Measurements from ENCODE around the gene GPR161. TPM values are rescaled to one million over a fixed set of nuclear protein-coding genes. Genes with fewer than 3 reads are reported as not detected.

The GPR161 gene
- total and polyA plus RNA-seq, 2 donors (not counting 1 experiment from before 2014, with no cell fraction given) = 0.07 to 0.22 TPM

DNA sequence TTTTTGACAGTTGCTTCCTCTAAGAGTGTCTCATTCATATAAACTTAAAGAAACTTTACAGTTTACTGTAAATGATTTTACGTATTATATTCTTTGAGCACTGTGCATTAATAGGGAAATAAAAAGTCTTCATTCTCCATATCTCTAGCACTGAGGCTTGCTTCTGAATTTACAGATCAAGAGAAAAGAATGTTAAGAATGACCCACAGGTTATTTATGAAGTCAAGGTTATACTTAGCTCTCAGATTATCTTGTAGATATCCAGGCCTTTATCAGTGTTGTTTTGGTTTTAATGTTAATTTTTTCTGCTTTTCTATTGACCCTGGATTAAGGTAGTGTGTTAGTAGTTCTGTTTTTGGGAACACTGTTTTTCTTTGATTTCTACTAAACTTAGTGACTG is 91.4 kb downstream of the GPR161 start:
- no peak overlapping the region for H3K27ac ChIP-seq (ENCODE audit: low read length in 2 of 2)
- ATAC-seq (ENCODE audit: low read depth) (no peak), DNase-seq (no peak)
- H3K36me3 ChIP-seq (replicated peaks in 1 of 2; ENCODE audit: control extremely low read depth in 1 of 2, control insufficient read depth in 1 of 2, extremely low read depth in 1 of 2, insufficient read depth in 2 of 2, low read length in 1 of 2) = peaks cover 10 to 26% of the 10 kb centered on the region in 2 experiments
- no peak overlapping the region for H3K4me2 ChIP-seq (replicated peaks; ENCODE audit: low read depth, low read length, poor library complexity, severe bottlenecking)
- H3K9me3 ChIP-seq (ENCODE audit: control extremely low read depth in 1 of 3, control insufficient read depth in 2 of 3, insufficient read depth in 1 of 3, low read length in 2 of 3) = no peaks in the 10 kb centered on the region
- H3K4me1 ChIP-seq (ENCODE audit: control insufficient read depth in 2 of 2, insufficient read depth in 2 of 2, low read length in 2 of 2) = no peaks in the 10 kb centered on the region
- no peak overlapping the region for H2AFZ ChIP-seq (ENCODE audit: insufficient read depth, low read depth, low read length, poor library complexity, severe bottlenecking)
- intact Hi-C loops (cut with micrococcal nuclease) = no loop called here
- no peak overlapping the region for H3K4me3 ChIP-seq (ENCODE audit: control extremely low read depth in 1 of 5, extremely low read depth in 1 of 5, insufficient read depth in 1 of 5, low read depth in 2 of 5, low read length in 4 of 5)
- H3K79me2 ChIP-seq (ENCODE audit: control insufficient read depth, insufficient read depth, low read length) = no peaks in the 10 kb centered on the region
- no peak overlapping the region for H3K9ac ChIP-seq (ENCODE audit: low read length)
- Mint-ChIP-seq H3K27ac (no peak overlapping the region), H3K4me1 (no peaks in the 10 kb centered on the region), H3K4me3 (no peak overlapping the region), H3K9me3 (ENCODE audit: insufficient read depth) (no peaks in the 10 kb centered on the region), H3K27me3 (no peaks in the 10 kb centered on the region)
- ChIA-PET POLR2A (no interaction called here), CTCF (no interaction called here)
- no peaks in the 10 kb centered on the region for H3K27me3 ChIP-seq (replicated peaks in 1 of 4; ENCODE audit: control extremely low read depth in 1 of 4, control insufficient read depth in 3 of 4, insufficient read depth in 4 of 4, low read length in 3 of 4)
- no CpG with 5 or more reads among the region's 1 CpG for WGBS (ENCODE audit: insufficient coverage)
- no peaks in the 10 kb centered on the region for H4K20me1 ChIP-seq (ENCODE audit: control insufficient read depth, insufficient read depth, low read length, poor library complexity, severe bottlenecking)
- TF ChIP-seq, protein P1, sequence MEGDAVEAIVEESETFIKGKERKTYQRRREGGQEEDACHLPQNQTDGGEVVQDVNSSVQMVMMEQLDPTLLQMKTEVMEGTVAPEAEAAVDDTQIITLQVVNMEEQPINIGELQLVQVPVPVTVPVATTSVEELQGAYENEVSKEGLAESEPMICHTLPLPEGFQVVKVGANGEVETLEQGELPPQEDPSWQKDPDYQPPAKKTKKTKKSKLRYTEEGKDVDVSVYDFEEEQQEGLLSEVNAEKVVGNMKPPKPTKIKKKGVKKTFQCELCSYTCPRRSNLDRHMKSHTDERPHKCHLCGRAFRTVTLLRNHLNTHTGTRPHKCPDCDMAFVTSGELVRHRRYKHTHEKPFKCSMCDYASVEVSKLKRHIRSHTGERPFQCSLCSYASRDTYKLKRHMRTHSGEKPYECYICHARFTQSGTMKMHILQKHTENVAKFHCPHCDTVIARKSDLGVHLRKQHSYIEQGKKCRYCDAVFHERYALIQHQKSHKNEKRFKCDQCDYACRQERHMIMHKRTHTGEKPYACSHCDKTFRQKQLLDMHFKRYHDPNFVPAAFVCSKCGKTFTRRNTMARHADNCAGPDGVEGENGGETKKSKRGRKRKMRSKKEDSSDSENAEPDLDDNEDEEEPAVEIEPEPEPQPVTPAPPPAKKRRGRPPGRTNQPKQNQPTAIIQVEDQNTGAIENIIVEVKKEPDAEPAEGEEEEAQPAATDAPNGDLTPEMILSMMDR (IDR thresholded peaks at IDR 0.05) = no peak
- no peak for TF ChIP-seq EZH2 (IDR thresholded peaks at IDR 0.05; ENCODE audit: borderline replicate concordance, insufficient read depth, low read depth, low read length, poor library complexity, severe bottlenecking)

DNA sequence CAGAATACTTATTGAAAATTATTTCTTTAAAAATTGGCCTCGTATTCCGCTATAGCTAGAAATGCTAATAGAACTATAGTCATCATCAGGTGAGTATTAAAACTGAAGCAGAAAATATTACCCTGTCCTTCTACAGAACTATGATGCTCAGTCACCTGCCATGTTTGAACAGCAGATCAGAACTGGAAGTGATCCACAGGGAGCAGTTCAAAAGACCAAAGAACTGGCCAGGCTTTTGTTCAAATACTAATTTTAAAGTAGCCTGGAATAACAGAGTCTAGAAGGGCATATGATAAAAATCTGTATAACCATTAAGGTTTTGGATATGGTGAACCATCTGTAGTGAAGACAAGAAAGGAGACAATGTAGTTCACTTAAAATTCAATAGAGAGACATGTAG is 94.4 kb downstream of the GPR161 start:
- DNase-seq (no peak), ATAC-seq (ENCODE audit: low read depth) (no peak)
- no peak overlapping the region for H3K27ac ChIP-seq (ENCODE audit: low read length in 2 of 2)
- intact Hi-C loops (cut with micrococcal nuclease) = no loop called here
- no peak overlapping the region for H3K4me2 ChIP-seq (replicated peaks; ENCODE audit: low read depth, low read length, poor library complexity, severe bottlenecking)
- H3K27me3 ChIP-seq (replicated peaks in 1 of 4; ENCODE audit: control extremely low read depth in 1 of 4, control insufficient read depth in 3 of 4, insufficient read depth in 4 of 4, low read length in 3 of 4) = no peaks in the 10 kb centered on the region
- TF ChIP-seq, protein P1 (IDR thresholded peaks at IDR 0.05) = no peak
- TF ChIP-seq EZH2 (IDR thresholded peaks at IDR 0.05; ENCODE audit: borderline replicate concordance, insufficient read depth, low read depth, low read length, poor library complexity, severe bottlenecking) = no peak
- peaks cover 10 to 23% of the 10 kb centered on the region in 2 experiments for H3K36me3 ChIP-seq (replicated peaks in 1 of 2; ENCODE audit: control extremely low read depth in 1 of 2, control insufficient read depth in 1 of 2, extremely low read depth in 1 of 2, insufficient read depth in 2 of 2, low read length in 1 of 2)
- Mint-ChIP-seq H3K27me3 (no peaks in the 10 kb centered on the region), H3K4me3 (no peak overlapping the region), H3K27ac (no peak overlapping the region), H3K9me3 (ENCODE audit: insufficient read depth) (no peaks in the 10 kb centered on the region), H3K4me1 (no peaks in the 10 kb centered on the region)
- H3K9me3 ChIP-seq (ENCODE audit: control extremely low read depth in 1 of 3, control insufficient read depth in 2 of 3, insufficient read depth in 1 of 3, low read length in 2 of 3) = no peaks in the 10 kb centered on the region
- no peaks in the 10 kb centered on the region for H3K79me2 ChIP-seq (ENCODE audit: control insufficient read depth, insufficient read depth, low read length)
- H4K20me1 ChIP-seq (ENCODE audit: control insufficient read depth, insufficient read depth, low read length, poor library complexity, severe bottlenecking) = no peaks in the 10 kb centered on the region
- no CpG with 5 or more reads among the region's 2 CpGs for WGBS (ENCODE audit: insufficient coverage)
- no peak overlapping the region for H2AFZ ChIP-seq (ENCODE audit: insufficient read depth, low read depth, low read length, poor library complexity, severe bottlenecking)
- H3K4me3 ChIP-seq (ENCODE audit: control extremely low read depth in 1 of 5, extremely low read depth in 1 of 5, insufficient read depth in 1 of 5, low read depth in 2 of 5, low read length in 4 of 5) = no peak overlapping the region
- H3K4me1 ChIP-seq (ENCODE audit: control insufficient read depth in 2 of 2, insufficient read depth in 2 of 2, low read length in 2 of 2) = no peaks in the 10 kb centered on the region
- H3K9ac ChIP-seq (ENCODE audit: low read length) = no peak overlapping the region
- CTCF ChIA-PET = no interaction called here
- POLR2A ChIA-PET = no interaction called here
